HepG2 (cell line): ENCODE measurements around the gene NDUFAF5. TPM values are rescaled to one million over a fixed set of nuclear protein-coding genes. Genes with fewer than 3 reads are reported as not detected.
A peak's percentile ranks its signal among the peaks of the same experiment; 100 is the strongest.

Experiments used
- ASH2L ChIP-seq: fragments of 300-600, 200-600 bp; sonication (generic); IDR thresholded peaks from 2 replicates; pipeline ENCODE4 v1.7.0; 2017; ENCODE audit warnings: low read depth, mild to moderate bottlenecking, moderate library complexity, mixed read lengths, low read length; ENCODE audit not compliant: insufficient read length
- CEBPB ChIP-seq: IDR thresholded peaks from 2 replicates; pipeline ENCODE4 v1.6.1; 2011; ENCODE audit warnings: low read depth, low read length, improper control_type of control experiment, borderline replicate concordance
- CHCHD3 ChIP-seq: sonication (generic); formaldehyde crosslinking; IDR thresholded peaks from 2 replicates; pipeline ENCODE4 v1.8.0; 2022; ENCODE audit warnings: mild to moderate bottlenecking, missing genetic modification reagents, moderate library complexity
- FOSL1 ChIP-seq: sonication (generic); formaldehyde crosslinking; IDR thresholded peaks from 2 replicates; pipeline ENCODE4 v1.9.0; 2021; ENCODE audit warnings: missing genetic modification reagents, borderline replicate concordance
- GPN1 ChIP-seq: sonication (generic); formaldehyde crosslinking; IDR thresholded peaks from 2 replicates; pipeline ENCODE4 v1.5.1; 2020; ENCODE audit warnings: missing genetic modification reagents, borderline replicate concordance
- GTF3A ChIP-seq: sonication (generic); formaldehyde crosslinking; conservative IDR thresholded peaks from 2 replicates; pipeline ENCODE4 v1.4.0; 2020; ENCODE audit warnings: mild to moderate bottlenecking, missing genetic modification reagents
- HNRNPL ChIP-seq: fragments of 200-400 bp; formaldehyde crosslinking; IDR thresholded peaks from 2 replicates; pipeline ENCODE4 v1.6.1; 2017; ENCODE audit warnings: mild to moderate bottlenecking, low read depth, low read length
- MED1 ChIP-seq: sonication (generic); formaldehyde crosslinking; IDR thresholded peaks from 2 replicates; pipeline ENCODE4 v1.4.0; 2020; ENCODE audit warnings: missing genetic modification reagents
- RFX3 ChIP-seq: IDR thresholded peaks from 2 replicates; pipeline ENCODE4 v1.6.1; 2016; ENCODE audit warnings: missing biosample characterization, missing genetic modification reagents
- SALL1 ChIP-seq: sonication (generic); formaldehyde crosslinking; IDR thresholded peaks from 2 replicates; pipeline ENCODE4 v1.8.0; 2022; ENCODE audit warnings: mild to moderate bottlenecking, missing genetic modification reagents
- TAF15 ChIP-seq: fragments of 200-400 bp; formaldehyde crosslinking; IDR thresholded peaks from one replicate; pipeline ENCODE4 v1.6.1; 2018; ENCODE audit warnings: mild to moderate bottlenecking, low read depth, low read length; ENCODE audit not compliant: poor library complexity, severe bottlenecking
- ZFP62 ChIP-seq: sonication (generic); formaldehyde crosslinking; IDR thresholded peaks from 2 replicates; pipeline ENCODE4 v1.4.0; 2020; ENCODE audit warnings: missing genetic modification reagents
- ZFY ChIP-seq: sonication (generic); formaldehyde crosslinking; IDR thresholded peaks from 2 replicates; pipeline ENCODE4 v1.4.0; 2020; ENCODE audit warnings: missing genetic modification reagents
- ZNF136 ChIP-seq: sonication (generic); formaldehyde crosslinking; IDR thresholded peaks from 2 replicates; pipeline ENCODE4 v1.8.1; 2022; ENCODE audit warnings: low read depth, mild to moderate bottlenecking, moderate library complexity, missing genetic modification reagents
- ZNF138 ChIP-seq: sonication (generic); formaldehyde crosslinking; IDR thresholded peaks from 2 replicates; pipeline ENCODE4 v1.5.0; 2020; ENCODE audit warnings: mild to moderate bottlenecking, low read depth, missing genetic modification reagents
- ZNF282 ChIP-seq: fragments of 450-650 bp; IDR thresholded peaks from 2 replicates; pipeline ENCODE4 v1.6.1; 2018; ENCODE audit not compliant: partially characterized antibody
- ZNF326 ChIP-seq: sonication (generic); formaldehyde crosslinking; IDR thresholded peaks from 2 replicates; pipeline ENCODE4 v1.4.0; 2020; ENCODE audit warnings: missing genetic modification reagents, borderline replicate concordance
- ZNF441 ChIP-seq: sonication (generic); formaldehyde crosslinking; IDR thresholded peaks from 2 replicates; pipeline ENCODE4 v1.7.0; 2021; ENCODE audit warnings: missing genetic modification reagents, borderline replicate concordance
- ZNF614 ChIP-seq: IDR thresholded peaks from 2 replicates; pipeline ENCODE4 v1.6.1; 2018; ENCODE audit warnings: missing biosample characterization, missing genetic modification reagents, inconsistent platforms, borderline replicate concordance
- ZNF678 ChIP-seq: sonication (generic); formaldehyde crosslinking; IDR thresholded peaks from 2 replicates; pipeline ENCODE4 v1.4.0; 2020; ENCODE audit warnings: mild to moderate bottlenecking, missing genetic modification reagents
- ZNF792 ChIP-seq: IDR thresholded peaks from 2 replicates; pipeline ENCODE4 v1.6.1; 2016
- ZSCAN30 ChIP-seq: sonication (generic); formaldehyde crosslinking; IDR thresholded peaks from 2 replicates; pipeline ENCODE4 v1.5.0; 2020; ENCODE audit warnings: mild to moderate bottlenecking, missing genetic modification reagents
- polyA plus RNA-seq, 8 experiments: library from polyadenylated mRNA; depleted of rRNA in 3 of 8; stranded (reverse) in 7 of 8; unstranded in 1 of 8; fragments of >200 nt; fragmentation: Illumina TruSeq in 4 of 8; extraction: Trizol in 4 of 8; gene quantifications; 2 replicates each; pipeline versions ENCODE4 v1.2.1 to v1.2.3, GENCODE V29; 2011 to 2016; ENCODE audit warnings: low read depth in 4 of 8, missing spikeins in 1 of 8, mixed read lengths in 1 of 8; ENCODE audit not compliant: insufficient read depth in 1 of 8
- total RNA-seq, 5 experiments: library from RNA; depleted of rRNA; stranded (reverse); fragments of >200 nt; fragmentation: Illumina TruSeq; extraction: Trizol; gene quantifications; 2 replicates each; pipeline ENCODE4 v1.2.3, GENCODE V29; 2016; ENCODE audit warnings: low read depth in 1 of 5
- TF ChIP-seq, protein P1 (sequence below): sonication (generic); IDR thresholded peaks from 2 replicates; pipeline ENCODE4 v1.6.1; 2016; ENCODE audit warnings: low read depth, borderline replicate concordance
- TF ChIP-seq, protein P2 (sequence below): sonication (generic); formaldehyde crosslinking; IDR thresholded peaks from 2 replicates; pipeline ENCODE4 v1.4.0; 2020; ENCODE audit warnings: missing genetic modification reagents
- TF ChIP-seq, protein P3 (sequence below): sonication (generic); formaldehyde crosslinking; IDR thresholded peaks from 2 replicates; pipeline ENCODE4 v1.8.1; 2023; ENCODE audit warnings: missing genetic modification reagents, mild to moderate bottlenecking, borderline replicate concordance
- TF ChIP-seq, protein P4 (sequence below): sonication (generic); formaldehyde crosslinking; IDR thresholded peaks from 2 replicates; pipeline ENCODE4 v1.5.1; 2020; ENCODE audit warnings: mild to moderate bottlenecking, missing genetic modification reagents
- TF ChIP-seq, protein P5 (sequence below): sonication (generic); formaldehyde crosslinking; IDR thresholded peaks from 2 replicates; pipeline ENCODE4 v1.8.1; 2023; ENCODE audit warnings: mild to moderate bottlenecking, moderate library complexity, missing genetic modification reagents

The NDUFAF5 gene
- total and polyA plus RNA-seq, 2 of the 13 experiments (the other 11 are each of a cell fraction or from before 2014, with no cell fraction given), result 23.1 to 66.7 TPM

DNA sequence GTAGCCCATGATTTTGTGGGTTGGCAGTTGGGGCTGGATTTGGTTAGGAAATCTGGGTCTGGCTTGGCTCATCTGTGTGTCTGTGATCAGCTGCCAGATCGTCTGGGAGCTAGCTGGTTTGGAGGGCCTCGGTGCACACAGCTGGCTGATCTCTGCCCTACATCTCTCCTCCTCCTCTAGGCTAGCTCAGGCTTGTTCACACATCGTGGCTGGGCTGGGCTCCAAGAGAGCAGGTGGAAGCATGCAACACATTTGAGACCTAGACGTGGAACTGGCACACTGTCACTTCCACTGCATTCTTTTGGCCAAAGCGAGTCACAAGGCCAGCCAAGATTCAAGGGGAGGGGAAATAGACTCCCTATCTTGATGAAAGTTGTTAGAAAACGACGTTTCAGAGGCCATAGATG is 15.9 kb downstream of the NDUFAF5 start (continued):
- TF ChIP-seq, protein P1, sequence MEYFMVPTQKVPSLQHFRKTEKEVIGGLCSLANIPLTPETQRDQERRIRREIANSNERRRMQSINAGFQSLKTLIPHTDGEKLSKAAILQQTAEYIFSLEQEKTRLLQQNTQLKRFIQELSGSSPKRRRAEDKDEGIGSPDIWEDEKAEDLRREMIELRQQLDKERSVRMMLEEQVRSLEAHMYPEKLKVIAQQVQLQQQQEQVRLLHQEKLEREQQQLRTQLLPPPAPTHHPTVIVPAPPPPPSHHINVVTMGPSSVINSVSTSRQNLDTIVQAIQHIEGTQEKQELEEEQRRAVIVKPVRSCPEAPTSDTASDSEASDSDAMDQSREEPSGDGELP, result peak; percentile 97
- no peak for TF ChIP-seq ZFP62 (CRISPR knock-in tag)
- TF ChIP-seq ZNF326, result no peak
- TF ChIP-seq ZNF138 (CRISPR knock-in tag), result no peak
- peak; percentile 21; the same call in 1 of the 2 replicates for TF ChIP-seq ZFY (CRISPR knock-in tag)
- TF ChIP-seq ZNF282, result no peak
- no peak for TF ChIP-seq RFX3 (CRISPR knock-in tag)
- TF ChIP-seq, protein P2, sequence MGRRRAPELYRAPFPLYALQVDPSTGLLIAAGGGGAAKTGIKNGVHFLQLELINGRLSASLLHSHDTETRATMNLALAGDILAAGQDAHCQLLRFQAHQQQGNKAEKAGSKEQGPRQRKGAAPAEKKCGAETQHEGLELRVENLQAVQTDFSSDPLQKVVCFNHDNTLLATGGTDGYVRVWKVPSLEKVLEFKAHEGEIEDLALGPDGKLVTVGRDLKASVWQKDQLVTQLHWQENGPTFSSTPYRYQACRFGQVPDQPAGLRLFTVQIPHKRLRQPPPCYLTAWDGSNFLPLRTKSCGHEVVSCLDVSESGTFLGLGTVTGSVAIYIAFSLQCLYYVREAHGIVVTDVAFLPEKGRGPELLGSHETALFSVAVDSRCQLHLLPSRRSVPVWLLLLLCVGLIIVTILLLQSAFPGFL (CRISPR knock-in tag), result no peak
- peak; percentile 66; the same call in 1 of the 2 replicates for TF ChIP-seq ZNF792 (CRISPR knock-in tag)
- no peak for TF ChIP-seq GPN1 (CRISPR knock-in tag)
- TF ChIP-seq, protein P3, sequence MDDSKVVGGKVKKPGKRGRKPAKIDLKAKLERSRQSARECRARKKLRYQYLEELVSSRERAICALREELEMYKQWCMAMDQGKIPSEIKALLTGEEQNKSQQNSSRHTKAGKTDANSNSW, result no peak
- TF ChIP-seq CHCHD3 (CRISPR knock-in tag), result no peak
- TF ChIP-seq, protein P4, sequence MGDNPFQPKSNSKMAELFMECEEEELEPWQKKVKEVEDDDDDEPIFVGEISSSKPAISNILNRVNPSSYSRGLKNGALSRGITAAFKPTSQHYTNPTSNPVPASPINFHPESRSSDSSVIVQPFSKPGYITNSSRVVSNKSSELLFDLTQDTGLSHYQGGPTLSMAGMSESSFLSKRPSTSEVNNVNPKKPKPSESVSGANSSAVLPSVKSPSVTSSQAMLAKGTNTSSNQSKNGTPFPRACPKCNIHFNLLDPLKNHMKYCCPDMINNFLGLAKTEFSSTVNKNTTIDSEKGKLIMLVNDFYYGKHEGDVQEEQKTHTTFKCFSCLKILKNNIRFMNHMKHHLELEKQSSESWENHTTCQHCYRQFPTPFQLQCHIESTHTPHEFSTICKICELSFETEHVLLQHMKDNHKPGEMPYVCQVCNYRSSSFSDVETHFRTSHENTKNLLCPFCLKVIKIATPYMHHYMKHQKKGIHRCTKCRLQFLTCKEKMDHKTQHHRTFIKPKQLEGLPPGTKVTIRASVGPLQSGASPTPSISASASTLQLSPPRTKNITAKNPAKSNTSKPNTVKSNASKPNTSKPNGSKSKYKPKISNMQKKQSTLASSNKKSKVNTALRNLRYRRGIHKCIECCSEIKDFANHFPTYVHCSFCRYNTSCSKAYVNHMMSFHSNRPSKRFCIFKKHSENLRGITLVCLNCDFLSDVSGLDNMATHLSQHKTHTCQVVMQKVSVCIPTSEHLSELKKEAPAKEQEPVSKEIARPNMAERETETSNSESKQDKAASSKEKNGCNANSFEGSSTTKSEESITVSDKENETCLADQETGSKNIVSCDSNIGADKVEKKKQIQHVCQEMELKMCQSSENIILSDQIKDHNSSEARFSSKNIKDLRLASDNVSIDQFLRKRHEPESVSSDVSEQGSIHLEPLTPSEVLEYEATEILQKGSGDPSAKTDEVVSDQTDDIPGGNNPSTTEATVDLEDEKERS (CRISPR knock-in tag), result no peak
- TF ChIP-seq ZNF441 (CRISPR knock-in tag), result peak; percentile 79
- TF ChIP-seq, protein P5, sequence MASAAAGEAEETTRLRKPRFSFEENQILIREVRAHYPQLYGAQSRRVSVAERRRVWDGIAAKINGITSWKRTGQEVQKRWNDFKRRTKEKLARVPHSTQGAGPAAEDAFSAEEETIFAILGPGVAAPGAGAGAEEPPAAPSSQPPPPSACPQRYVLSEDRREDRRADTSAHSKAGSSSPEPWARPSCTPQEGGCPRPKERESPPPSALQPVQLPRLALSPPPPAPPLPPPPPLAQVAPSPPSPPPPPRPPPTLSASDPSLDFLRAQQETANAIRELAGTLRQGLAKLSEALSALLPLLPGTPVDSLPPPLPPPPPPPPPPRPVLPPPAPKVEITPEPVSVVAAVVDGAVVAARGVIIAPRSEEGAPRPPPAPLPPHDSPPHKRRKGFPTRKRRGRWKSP (CRISPR knock-in tag), result no peak
- no peak for TF ChIP-seq GTF3A (CRISPR knock-in tag)
- TF ChIP-seq ZNF678 (CRISPR knock-in tag), result no peak
- TF ChIP-seq TAF15, result no peak
- TF ChIP-seq HNRNPL, result no peak
- TF ChIP-seq ZSCAN30, result no peak
- no peak for TF ChIP-seq CEBPB
- peak; percentile 19; the same call in 1 of the 2 replicates for TF ChIP-seq MED1 (CRISPR knock-in tag)
- TF ChIP-seq ASH2L, result peak; percentile 32
- TF ChIP-seq ZNF614 (CRISPR knock-in tag), result no peak
- TF ChIP-seq FOSL1, result no peak
- TF ChIP-seq ZNF136 (CRISPR knock-in tag), result no peak
- peak; percentile 94 for TF ChIP-seq SALL1 (CRISPR knock-in tag)
